HEK293 (cell line): ENCODE data around the gene PTPRG.

Experiments used
- CTCF ChIA-PET: fragments of 350-600 bp; formaldehyde crosslinking; extraction: SDS; loops from one replicate; lab custom pipeline; 2021; ENCODE audit warnings: antibody characterized with exemption; lab: Yijun Ruan, JAX
- POLR2A ChIA-PET: fragments of 300-600 bp; formaldehyde crosslinking; extraction: SDS; loops from one replicate; lab custom pipeline; 2020; ENCODE audit warnings: antibody characterized with exemption, inconsistent platforms; lab: Yijun Ruan, JAX
- H3K27ac ChIP-seq: fragments of 200-500 bp; sonication (Bioruptor generic); 2 replicates; pipeline ENCODE4 v1.5.1; 2014; ENCODE audit warnings: low read depth, low read length, control low read depth, inconsistent platforms; ENCODE audit errors: extremely low read depth
- H3K36me3 ChIP-seq, 2 experiments: fragments of 200-500 bp in 1 of 2; sonication (Bioruptor generic) in 1 of 2; 1 replicate in 1 of 2; 2 replicates in 1 of 2; pipeline ENCODE4 v1.5.1; 2014 to 2017; ENCODE audit warnings: inconsistent platforms in 2 of 2, low read length in 2 of 2; ENCODE audit not compliant: control insufficient read depth in 2 of 2, insufficient read depth in 1 of 2
- H3K4me1 ChIP-seq: fragments of 200-500 bp; sonication (Bioruptor generic); 2 replicates; pipeline ENCODE4 v1.5.1; 2014; ENCODE audit warnings: mild to moderate bottlenecking, low read length, inconsistent platforms; ENCODE audit not compliant: control insufficient read depth, insufficient read depth
- H3K4me3 ChIP-seq: 2 replicates; pipeline ENCODE4 v1.5.1; 2011; ENCODE audit warnings: low read depth, mild to moderate bottlenecking, control low read depth, low read length, moderate library complexity
- H3K9me3 ChIP-seq: fragments of 200-500 bp; sonication (Bioruptor generic); 2 replicates; pipeline ENCODE4 v1.5.1; 2014; ENCODE audit warnings: low read depth, low read length, inconsistent platforms; ENCODE audit not compliant: control insufficient read depth, insufficient read depth
- HOXA7 ChIP-seq: sonication (generic); formaldehyde crosslinking; IDR thresholded peaks from 2 replicates; pipeline ENCODE4 v1.8.1; 2022; ENCODE audit warnings: missing genetic modification reagents, borderline replicate concordance
- ZFHX2 ChIP-seq: fragments of 450-650 bp; formaldehyde crosslinking; conservative IDR thresholded peaks from 2 replicates; pipeline ENCODE4 v1.5.1; 2016; ENCODE audit warnings: missing biosample characterization, missing genetic modification characterization
- ZNF169 ChIP-seq: fragments of 450-650 bp; formaldehyde crosslinking; IDR thresholded peaks from 2 replicates; pipeline ENCODE4 v1.5.1; 2016; ENCODE audit warnings: missing biosample characterization, missing genetic modification characterization
- ZNF558 ChIP-seq: fragments of 450-650 bp; formaldehyde crosslinking; IDR thresholded peaks from 2 replicates; pipeline ENCODE4 v1.5.1; 2016; ENCODE audit warnings: missing biosample characterization, missing genetic modification characterization
- ZNF610 ChIP-seq: fragments of 450-650 bp; formaldehyde crosslinking; IDR thresholded peaks from 2 replicates; pipeline ENCODE4 v1.5.1; 2016; ENCODE audit warnings: missing biosample characterization, missing genetic modification characterization, borderline replicate concordance
- ZNF621 ChIP-seq: fragments of 450-650 bp; formaldehyde crosslinking; IDR thresholded peaks from 2 replicates; pipeline ENCODE4 v1.5.1; 2017; ENCODE audit warnings: missing biosample characterization, missing genetic modification characterization
- ZNF768 ChIP-seq: fragments of 450-650 bp; formaldehyde crosslinking; IDR thresholded peaks from 2 replicates; pipeline ENCODE4 v1.5.1; 2018; ENCODE audit warnings: missing biosample characterization, mild to moderate bottlenecking, missing genetic modification characterization
- ZNF837 ChIP-seq: fragments of 450-650 bp; formaldehyde crosslinking; IDR thresholded peaks from 2 replicates; pipeline ENCODE4 v1.5.1; 2016; ENCODE audit warnings: missing biosample characterization, missing genetic modification characterization
- TF ChIP-seq, protein P1 (sequence below): fragments of 450-650 bp; formaldehyde crosslinking; IDR thresholded peaks from 2 replicates; pipeline ENCODE4 v1.5.1; 2017; ENCODE audit warnings: missing biosample characterization, missing genetic modification characterization
- TF ChIP-seq, protein P2 (sequence below): sonication (generic); formaldehyde crosslinking; IDR thresholded peaks from 2 replicates; pipeline ENCODE4 v1.8.1; 2022; ENCODE audit warnings: mild to moderate bottlenecking, moderate library complexity, missing genetic modification reagents
- TF ChIP-seq, protein P3 (sequence below): fragments of 450-650 bp; formaldehyde crosslinking; optimal IDR thresholded peaks from 2 replicates; pipeline ENCODE3; 2016; ENCODE audit warnings: missing biosample characterization, mild to moderate bottlenecking, missing genetic modification characterization

The PTPRG gene

DNA sequence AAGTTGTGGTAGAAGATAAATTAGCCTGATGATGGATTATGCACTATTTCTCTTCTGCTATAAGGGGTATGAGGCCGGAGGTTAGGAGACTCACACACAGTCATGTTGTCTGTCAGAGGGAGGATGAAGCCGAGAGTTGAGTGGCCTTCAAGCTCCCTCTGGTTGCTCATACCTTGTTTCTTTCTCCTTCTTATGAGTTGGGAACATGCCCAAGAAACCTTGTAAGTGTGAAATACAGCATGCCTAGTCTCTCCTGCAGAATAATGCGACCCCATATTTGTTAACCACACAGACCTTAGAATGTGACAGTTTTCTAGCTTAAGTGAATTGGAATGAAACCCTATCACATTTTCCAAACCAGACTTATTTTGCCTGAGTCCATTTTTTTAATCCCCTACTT is 366.7 kb downstream of the PTPRG start:
- ChIA-PET POLR2A (no interaction called here), CTCF (interaction anchor here (1.4 kb wide), 1 partner anchor 8 kb away, joined by 7 read pairs; no protein-coding TSS in a partner anchor)
- H3K27ac ChIP-seq, result no peak overlapping the region
- no peaks in the 10 kb centered on the region for H3K36me3 ChIP-seq
- H3K4me3 ChIP-seq, result no peak overlapping the region
- no peaks in the 10 kb centered on the region for H3K4me1 ChIP-seq
- no peaks in the 10 kb centered on the region for H3K9me3 ChIP-seq
- TF ChIP-seq ZFHX2 (tag by site-specific recombination) (no peak), ZNF621 (tag by site-specific recombination) (no peak)
- TF ChIP-seq, protein P1, sequence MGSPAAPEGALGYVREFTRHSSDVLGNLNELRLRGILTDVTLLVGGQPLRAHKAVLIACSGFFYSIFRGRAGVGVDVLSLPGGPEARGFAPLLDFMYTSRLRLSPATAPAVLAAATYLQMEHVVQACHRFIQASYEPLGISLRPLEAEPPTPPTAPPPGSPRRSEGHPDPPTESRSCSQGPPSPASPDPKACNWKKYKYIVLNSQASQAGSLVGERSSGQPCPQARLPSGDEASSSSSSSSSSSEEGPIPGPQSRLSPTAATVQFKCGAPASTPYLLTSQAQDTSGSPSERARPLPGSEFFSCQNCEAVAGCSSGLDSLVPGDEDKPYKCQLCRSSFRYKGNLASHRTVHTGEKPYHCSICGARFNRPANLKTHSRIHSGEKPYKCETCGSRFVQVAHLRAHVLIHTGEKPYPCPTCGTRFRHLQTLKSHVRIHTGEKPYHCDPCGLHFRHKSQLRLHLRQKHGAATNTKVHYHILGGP (tag by site-specific recombination), result no peak

DNA sequence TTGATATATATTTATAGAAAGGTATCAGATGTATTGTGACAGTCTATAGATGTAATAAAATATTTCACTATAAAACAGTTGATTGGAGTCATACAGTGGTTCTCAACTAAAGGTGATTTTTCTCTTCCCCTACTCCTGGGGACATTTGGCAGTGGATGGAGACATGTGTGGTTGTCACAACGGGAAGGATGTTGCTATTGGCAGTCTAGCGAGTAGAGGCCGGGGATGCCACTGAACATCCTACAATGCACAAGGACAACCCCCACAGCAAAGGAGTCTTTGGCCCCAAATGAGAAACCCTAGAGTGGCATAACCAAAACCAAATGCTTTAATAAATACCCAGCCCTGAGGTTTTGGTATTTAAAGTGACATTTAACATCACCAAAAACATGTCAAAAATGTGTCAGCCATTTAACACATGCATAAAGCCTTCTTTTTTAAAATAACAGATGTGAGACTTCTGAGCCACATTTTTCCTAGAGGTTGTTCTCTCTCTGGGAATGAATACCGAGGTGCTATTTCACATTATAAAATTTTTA is 367.5 kb downstream of the PTPRG start:
- no peak overlapping the region for H3K4me3 ChIP-seq
- no peak overlapping the region for H3K27ac ChIP-seq
- no peaks in the 10 kb centered on the region for H3K4me1 ChIP-seq
- H3K36me3 ChIP-seq, result no peaks in the 10 kb centered on the region
- CTCF ChIA-PET, result no interaction called here
- no peak for TF ChIP-seq ZNF610
- TF ChIP-seq, protein P2, sequence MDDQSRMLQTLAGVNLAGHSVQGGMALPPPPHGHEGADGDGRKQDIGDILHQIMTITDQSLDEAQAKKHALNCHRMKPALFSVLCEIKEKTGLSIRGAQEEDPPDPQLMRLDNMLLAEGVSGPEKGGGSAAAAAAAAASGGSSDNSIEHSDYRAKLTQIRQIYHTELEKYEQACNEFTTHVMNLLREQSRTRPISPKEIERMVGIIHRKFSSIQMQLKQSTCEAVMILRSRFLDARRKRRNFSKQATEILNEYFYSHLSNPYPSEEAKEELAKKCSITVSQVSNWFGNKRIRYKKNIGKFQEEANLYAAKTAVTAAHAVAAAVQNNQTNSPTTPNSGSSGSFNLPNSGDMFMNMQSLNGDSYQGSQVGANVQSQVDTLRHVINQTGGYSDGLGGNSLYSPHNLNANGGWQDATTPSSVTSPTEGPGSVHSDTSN (CRISPR knock-in tag), result no peak
- POLR2A ChIA-PET, result no interaction called here
- H3K9me3 ChIP-seq, result no peaks in the 10 kb centered on the region

DNA sequence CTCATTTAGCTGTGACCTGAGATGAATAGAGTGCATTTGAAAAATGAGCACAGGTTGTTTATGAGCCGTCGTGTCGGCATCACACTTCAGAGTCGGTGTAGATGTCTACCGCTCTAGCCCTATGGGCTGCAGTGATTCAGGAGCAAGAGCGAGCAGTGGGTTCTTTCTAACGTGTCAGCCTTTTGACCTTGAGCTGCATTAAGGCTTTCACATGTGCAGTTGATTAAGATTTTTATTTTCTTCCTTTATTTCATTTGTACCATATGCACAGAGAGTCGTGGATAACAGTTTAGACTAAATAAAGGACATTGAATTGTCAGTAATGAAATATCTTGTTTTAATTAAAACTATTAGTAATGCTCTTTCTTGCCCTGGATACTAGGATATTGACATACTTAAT is 368.2 kb downstream of the PTPRG start:
- TF ChIP-seq ZNF169 (tag by site-specific recombination) (no peak), ZNF837 (tag by site-specific recombination) (no peak)
- Histone ChIP-seq H3K4me1 (no peaks in the 10 kb centered on the region), H3K27ac (no peak overlapping the region), H3K4me3 (no peak overlapping the region), H3K36me3 (no peaks in the 10 kb centered on the region), H3K9me3 (no peaks in the 10 kb centered on the region)
- ChIA-PET POLR2A (no interaction called here), CTCF (no interaction called here)

DNA sequence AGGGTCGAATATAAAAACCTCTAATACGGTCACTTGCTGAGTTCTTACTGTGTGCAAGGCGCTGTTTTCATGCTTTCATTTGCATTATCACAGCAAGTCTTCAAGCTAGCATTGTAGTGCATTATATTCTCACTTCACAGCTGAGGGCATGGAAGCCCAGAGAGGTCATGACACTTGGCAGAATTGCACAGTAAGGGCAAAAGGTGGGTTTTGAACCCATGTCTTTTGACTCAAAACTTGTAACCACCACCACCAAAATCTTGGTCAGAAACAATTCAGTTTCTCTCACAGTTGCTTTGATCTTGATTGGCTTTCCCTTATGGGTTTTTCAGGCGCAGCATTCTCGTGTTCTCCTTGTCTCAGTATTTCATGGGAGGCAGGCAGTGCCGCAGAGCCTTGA is 371.1 kb downstream of the PTPRG start:
- CTCF ChIA-PET, result interaction anchor here (0.8 kb wide), 1 partner anchor 256 kb away, joined by 3 read pairs; no protein-coding TSS in a partner anchor
- Histone ChIP-seq H3K9me3 (no peaks in the 10 kb centered on the region), H3K4me1 (no peaks in the 10 kb centered on the region), H3K36me3 (no peaks in the 10 kb centered on the region), H3K4me3 (no peak overlapping the region), H3K27ac (no peak overlapping the region)
- POLR2A ChIA-PET, result no interaction called here
- TF ChIP-seq ZNF768 (tag by site-specific recombination) (0 out of 2 replicates have a peak, but pooled peaks have one; percentile 18), HOXA7 (CRISPR knock-in tag) (no peak)

DNA sequence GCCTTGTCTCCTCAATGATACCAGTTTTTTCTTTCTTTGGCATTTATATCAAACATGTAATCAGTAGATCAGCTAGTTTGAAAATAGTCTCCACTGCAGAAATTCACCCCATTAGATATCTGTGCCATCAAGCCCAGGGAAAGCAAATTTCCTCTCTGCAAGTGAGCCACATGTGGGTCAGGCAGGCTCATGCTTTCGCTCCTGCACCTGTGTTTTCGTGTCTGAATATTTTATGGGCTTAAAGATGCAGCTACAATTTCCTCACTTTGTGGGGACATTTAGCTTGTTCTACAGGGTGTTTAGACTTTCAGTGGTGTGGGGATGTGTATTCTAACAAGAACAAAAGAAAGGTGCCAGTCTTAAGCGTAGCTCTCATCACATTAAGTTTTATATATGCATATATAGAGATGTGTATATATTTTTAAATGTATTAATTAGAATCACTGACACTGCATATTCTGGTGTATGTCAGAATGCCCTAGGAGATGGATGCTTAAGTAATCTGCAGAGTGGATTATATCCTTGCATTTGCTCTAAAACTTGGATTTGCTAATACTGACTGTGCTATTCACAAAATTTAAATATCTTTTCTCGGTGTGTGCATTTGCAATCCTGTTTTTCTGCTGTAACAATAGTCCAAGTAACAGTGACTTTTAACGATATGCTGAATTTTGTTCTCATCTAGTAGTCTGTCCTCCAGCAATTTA is 372.6 kb downstream of the PTPRG start:
- no peaks in the 10 kb centered on the region for H3K36me3 ChIP-seq
- 0 out of 2 replicates have a peak, but pooled peaks cover 8% of the 10 kb centered on the region for H3K4me1 ChIP-seq
- H3K9me3 ChIP-seq, result no peaks in the 10 kb centered on the region
- TF ChIP-seq ZNF558 (tag by site-specific recombination), result no peak
- TF ChIP-seq, protein P3, sequence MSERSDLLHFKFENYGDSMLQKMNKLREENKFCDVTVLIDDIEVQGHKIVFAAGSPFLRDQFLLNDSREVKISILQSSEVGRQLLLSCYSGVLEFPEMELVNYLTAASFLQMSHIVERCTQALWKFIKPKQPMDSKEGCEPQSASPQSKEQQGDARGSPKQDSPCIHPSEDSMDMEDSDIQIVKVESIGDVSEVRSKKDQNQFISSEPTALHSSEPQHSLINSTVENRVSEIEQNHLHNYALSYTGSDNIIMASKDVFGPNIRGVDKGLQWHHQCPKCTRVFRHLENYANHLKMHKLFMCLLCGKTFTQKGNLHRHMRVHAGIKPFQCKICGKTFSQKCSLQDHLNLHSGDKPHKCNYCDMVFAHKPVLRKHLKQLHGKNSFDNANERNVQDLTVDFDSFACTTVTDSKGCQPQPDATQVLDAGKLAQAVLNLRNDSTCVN (tag by site-specific recombination), result no peak
- no peak overlapping the region for H3K27ac ChIP-seq
- H3K4me3 ChIP-seq, result no peak overlapping the region
- ChIA-PET POLR2A (no interaction called here), CTCF (interaction anchor here (0.9 kb wide), 1 partner anchor 255 kb away, joined by 3 read pairs; no protein-coding TSS in a partner anchor)
